Measurements from ENCODE around the gene PPT2.

The PPT2 gene

GRCh38 chr6:32113386-32114352, 40.3 kb upstream of the PPT2 start:
- TF ChIP-seq, protein P1, sequence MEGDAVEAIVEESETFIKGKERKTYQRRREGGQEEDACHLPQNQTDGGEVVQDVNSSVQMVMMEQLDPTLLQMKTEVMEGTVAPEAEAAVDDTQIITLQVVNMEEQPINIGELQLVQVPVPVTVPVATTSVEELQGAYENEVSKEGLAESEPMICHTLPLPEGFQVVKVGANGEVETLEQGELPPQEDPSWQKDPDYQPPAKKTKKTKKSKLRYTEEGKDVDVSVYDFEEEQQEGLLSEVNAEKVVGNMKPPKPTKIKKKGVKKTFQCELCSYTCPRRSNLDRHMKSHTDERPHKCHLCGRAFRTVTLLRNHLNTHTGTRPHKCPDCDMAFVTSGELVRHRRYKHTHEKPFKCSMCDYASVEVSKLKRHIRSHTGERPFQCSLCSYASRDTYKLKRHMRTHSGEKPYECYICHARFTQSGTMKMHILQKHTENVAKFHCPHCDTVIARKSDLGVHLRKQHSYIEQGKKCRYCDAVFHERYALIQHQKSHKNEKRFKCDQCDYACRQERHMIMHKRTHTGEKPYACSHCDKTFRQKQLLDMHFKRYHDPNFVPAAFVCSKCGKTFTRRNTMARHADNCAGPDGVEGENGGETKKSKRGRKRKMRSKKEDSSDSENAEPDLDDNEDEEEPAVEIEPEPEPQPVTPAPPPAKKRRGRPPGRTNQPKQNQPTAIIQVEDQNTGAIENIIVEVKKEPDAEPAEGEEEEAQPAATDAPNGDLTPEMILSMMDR (IDR thresholded peaks at IDR 0.05; ENCODE audit: insufficient read depth, low read length, poor library complexity, severe bottlenecking): no peak
- Histone ChIP-seq H3K4me3 (replicated peaks; ENCODE audit: low read depth, low read length) (no peak overlapping the region), H3K36me3 (ENCODE audit: control insufficient read depth, insufficient read depth, low read length) (peaks cover 30% of the 10 kb centered on the region), H3K27me3 (replicated peaks; ENCODE audit: control insufficient read depth, insufficient read depth, low read length) (no peaks in the 10 kb centered on the region; the same call in 1 of the 2 replicates)
- no peak for DNase-seq (ENCODE audit: extremely low read depth, insufficient read length)

DNA sequence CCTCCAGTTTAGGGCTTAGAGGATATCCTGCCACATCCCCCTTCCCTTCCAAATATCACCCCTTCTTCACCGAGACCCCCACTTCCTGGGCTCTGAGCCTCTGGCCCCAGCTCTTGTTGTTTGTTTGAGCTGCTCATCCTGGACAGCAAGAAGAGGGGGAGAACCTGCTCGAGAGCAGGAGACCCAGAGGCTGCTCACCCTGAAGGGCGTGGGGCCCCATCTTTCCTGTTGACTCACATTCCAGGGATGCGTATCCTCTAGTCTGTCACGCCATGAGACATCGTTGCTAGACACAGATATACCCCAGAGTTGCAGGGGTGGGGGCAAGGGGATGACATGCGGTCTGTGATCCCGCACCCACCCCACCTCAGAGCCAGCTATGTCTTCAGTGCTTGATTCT, 39.1 kb upstream of the PPT2 start:
- no peaks in the 10 kb centered on the region for H3K27me3 ChIP-seq (replicated peaks; ENCODE audit: control insufficient read depth, insufficient read depth, low read length)
- H3K4me3 ChIP-seq (replicated peaks; ENCODE audit: low read depth, low read length): no peak overlapping the region
- DNase-seq (ENCODE audit: extremely low read depth, insufficient read length): no peak
- peaks cover 32% of the 10 kb centered on the region for H3K36me3 ChIP-seq (ENCODE audit: control insufficient read depth, insufficient read depth, low read length)
- TF ChIP-seq, protein P1 (IDR thresholded peaks at IDR 0.05; ENCODE audit: insufficient read depth, low read length, poor library complexity, severe bottlenecking): no peak

- peaks cover 34% of the 10 kb centered on the region for H3K36me3 ChIP-seq (ENCODE audit: control insufficient read depth, insufficient read depth, low read length)
- TF ChIP-seq, protein P1 (IDR thresholded peaks at IDR 0.05; ENCODE audit: insufficient read depth, low read length, poor library complexity, severe bottlenecking): no peak
- no peaks in the 10 kb centered on the region for H3K27me3 ChIP-seq (replicated peaks; ENCODE audit: control insufficient read depth, insufficient read depth, low read length)
- DNase-seq (ENCODE audit: extremely low read depth, insufficient read length): no peak
- H3K4me3 ChIP-seq (replicated peaks; ENCODE audit: low read depth, low read length): no peak overlapping the region
These were observed 38.3 kb upstream of the PPT2 start for GRCh38 chr6:32115623-32116022.

DNA sequence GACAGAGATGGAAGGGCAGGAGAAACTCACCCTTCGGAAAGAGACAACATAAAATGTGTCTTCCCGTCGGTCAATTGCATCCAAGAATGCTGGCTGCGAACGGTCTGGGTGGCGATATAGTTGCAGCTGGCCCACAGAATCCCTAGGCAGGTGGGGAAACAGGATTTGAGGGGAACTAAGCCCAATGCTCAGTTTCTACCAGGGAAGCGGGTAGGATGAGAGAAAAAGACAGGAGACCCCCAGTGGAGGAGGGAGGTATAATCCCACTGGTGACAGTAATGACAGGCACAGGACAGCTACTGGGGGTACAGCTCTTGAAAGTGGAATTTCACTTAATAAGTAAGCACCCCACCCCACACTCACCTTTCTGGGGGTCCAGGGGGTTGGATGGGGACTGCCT, 37.3 kb upstream of the PPT2 start:
- DNase-seq (ENCODE audit: extremely low read depth, insufficient read length): no peak
- TF ChIP-seq, protein P1 (IDR thresholded peaks at IDR 0.05; ENCODE audit: insufficient read depth, low read length, poor library complexity, severe bottlenecking): peak; percentile 50
- H3K36me3 ChIP-seq (ENCODE audit: control insufficient read depth, insufficient read depth, low read length): peaks cover 38% of the 10 kb centered on the region
- H3K27me3 ChIP-seq (replicated peaks; ENCODE audit: control insufficient read depth, insufficient read depth, low read length): no peaks in the 10 kb centered on the region
- H3K4me3 ChIP-seq (replicated peaks; ENCODE audit: low read depth, low read length): no peak overlapping the region

GRCh38 chr6:32117461-32117860, 36.5 kb upstream of the PPT2 start:
- no peaks in the 10 kb centered on the region for H3K27me3 ChIP-seq (replicated peaks; ENCODE audit: control insufficient read depth, insufficient read depth, low read length)
- TF ChIP-seq, protein P1 (IDR thresholded peaks at IDR 0.05; ENCODE audit: insufficient read depth, low read length, poor library complexity, severe bottlenecking): no peak
- no peak overlapping the region for H3K4me3 ChIP-seq (replicated peaks; ENCODE audit: low read depth, low read length)
- peaks cover 42% of the 10 kb centered on the region for H3K36me3 ChIP-seq (ENCODE audit: control insufficient read depth, insufficient read depth, low read length)
- no peak for DNase-seq (ENCODE audit: extremely low read depth, insufficient read length)
